Measurements from ENCODE around the gene TIMMDC1. TPM values are rescaled to one million over a fixed set of nuclear protein-coding genes. Genes with fewer than 3 reads are reported as not detected.
A peak's percentile ranks its signal among the peaks of the same experiment; 100 is the strongest.

The TIMMDC1 gene, protein sequence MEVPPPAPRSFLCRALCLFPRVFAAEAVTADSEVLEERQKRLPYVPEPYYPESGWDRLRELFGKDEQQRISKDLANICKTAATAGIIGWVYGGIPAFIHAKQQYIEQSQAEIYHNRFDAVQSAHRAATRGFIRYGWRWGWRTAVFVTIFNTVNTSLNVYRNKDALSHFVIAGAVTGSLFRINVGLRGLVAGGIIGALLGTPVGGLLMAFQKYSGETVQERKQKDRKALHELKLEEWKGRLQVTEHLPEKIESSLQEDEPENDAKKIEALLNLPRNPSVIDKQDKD
- 100 to 1,000 TPM in 2 of 4 donors, 10 to 100 TPM in 2; 41.2 to 137 (median 101) TPM for total RNA-seq

DNA sequence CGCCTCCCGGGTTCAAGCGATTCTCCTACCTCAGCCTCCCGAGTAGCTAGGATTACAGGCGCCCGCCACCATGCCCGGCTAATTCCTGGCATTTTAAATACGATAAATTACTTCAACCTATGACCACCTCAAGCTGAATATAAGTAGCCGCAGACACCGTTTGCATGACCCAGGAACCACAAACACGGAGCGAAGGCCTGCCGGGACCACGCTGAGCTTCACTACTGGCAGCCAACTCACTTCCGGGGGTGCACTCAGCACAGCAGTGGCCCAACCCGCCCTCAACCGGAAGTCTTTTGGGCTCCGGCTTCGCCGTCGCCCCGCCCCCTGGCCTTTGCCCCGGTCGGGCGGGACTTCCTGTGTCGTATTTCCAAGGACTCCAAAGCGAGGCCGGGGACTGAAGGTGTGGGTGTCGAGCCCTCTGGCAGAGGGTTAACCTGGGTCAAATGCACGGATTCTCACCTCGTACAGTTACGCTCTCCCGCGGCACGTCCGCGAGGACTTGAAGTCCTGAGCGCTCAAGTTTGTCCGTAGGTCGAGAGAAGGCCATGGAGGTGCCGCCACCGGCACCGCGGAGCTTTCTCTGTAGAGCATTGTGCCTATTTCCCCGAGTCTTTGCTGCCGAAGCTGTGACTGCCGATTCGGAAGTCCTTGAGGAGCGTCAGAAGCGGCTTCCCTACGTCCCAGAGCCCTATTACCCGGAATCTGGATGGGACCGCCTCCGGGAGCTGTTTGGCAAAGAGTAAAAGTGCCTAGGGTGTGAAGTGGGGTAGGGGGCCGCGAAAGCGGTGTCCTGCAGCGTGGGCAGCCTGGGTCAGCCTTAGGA is at the start of gene TIMMDC1:
TSS of gene TIMMDC1 (plus strand) at position 362 of the 826 bp plus-strand sequence. CDS start at position 549, 187 bp downstream.
- peak; percentile 72 to 86 for TF ChIP-seq POLR2A (IDR thresholded peaks at IDR 0.05)
- TF ChIP-seq, protein P1, sequence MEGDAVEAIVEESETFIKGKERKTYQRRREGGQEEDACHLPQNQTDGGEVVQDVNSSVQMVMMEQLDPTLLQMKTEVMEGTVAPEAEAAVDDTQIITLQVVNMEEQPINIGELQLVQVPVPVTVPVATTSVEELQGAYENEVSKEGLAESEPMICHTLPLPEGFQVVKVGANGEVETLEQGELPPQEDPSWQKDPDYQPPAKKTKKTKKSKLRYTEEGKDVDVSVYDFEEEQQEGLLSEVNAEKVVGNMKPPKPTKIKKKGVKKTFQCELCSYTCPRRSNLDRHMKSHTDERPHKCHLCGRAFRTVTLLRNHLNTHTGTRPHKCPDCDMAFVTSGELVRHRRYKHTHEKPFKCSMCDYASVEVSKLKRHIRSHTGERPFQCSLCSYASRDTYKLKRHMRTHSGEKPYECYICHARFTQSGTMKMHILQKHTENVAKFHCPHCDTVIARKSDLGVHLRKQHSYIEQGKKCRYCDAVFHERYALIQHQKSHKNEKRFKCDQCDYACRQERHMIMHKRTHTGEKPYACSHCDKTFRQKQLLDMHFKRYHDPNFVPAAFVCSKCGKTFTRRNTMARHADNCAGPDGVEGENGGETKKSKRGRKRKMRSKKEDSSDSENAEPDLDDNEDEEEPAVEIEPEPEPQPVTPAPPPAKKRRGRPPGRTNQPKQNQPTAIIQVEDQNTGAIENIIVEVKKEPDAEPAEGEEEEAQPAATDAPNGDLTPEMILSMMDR (IDR thresholded peaks at IDR 0.05 in 4 of 5, conservative IDR thresholded peaks at IDR 0.05 in 1 of 5): no peak
- Histone ChIP-seq H3K9me3 (no peaks in the 10 kb centered on the region), H3K36me3 (peaks cover 0 to 17% of the 10 kb centered on the region in 2 donors), H3K4me1 (peaks cover 29 to 33% of the 10 kb centered on the region in 2 donors), H3K27me3 (no peaks in the 10 kb centered on the region), H3K27ac (peak within 1 kb of the TSS; percentile 91 to 98 (median 94)), H3K4me3 (peak within 1 kb of the TSS; percentile 71 to 93 (median 90))
- intact Hi-C loops (cut with DNase I; ENCODE audit: low total_unique reads) (loop anchor here (1.0 to 10.0 kb wide), 4 partner anchors 35 to 254 kb away; partner anchors contain the start of genes ADPRH, B4GALT4, COX17 and TMEM39A), in situ Hi-C loops (cut with MboI; ENCODE audit: low sequenced_read_pairs in 4 of 4) (no loop called here)
- ATAC-seq (peak; percentile 96 to 98), DNase-seq (peak; percentile 96 to 98)

DNA sequence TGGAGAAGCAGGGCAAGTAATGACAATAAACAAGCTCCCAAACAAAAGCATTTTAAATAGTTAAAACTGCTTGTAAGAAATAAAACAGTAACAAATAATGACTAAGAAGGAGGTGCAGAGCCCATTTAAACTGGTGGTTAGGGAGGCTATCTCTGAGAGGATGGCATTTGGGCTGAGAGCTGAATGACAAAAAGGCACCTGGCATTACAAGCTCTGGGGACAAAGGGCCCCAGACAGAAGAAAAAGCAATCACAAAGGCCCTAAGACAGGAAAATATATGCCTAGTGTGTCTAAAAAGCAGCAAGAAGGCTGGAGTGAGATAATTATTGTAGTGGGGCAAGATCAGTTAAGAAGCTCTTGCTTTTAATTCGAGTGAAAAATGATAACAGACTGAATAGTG is 44.5 kb upstream of the TIMMDC1 start:
- no peak for TF ChIP-seq POLR2A (IDR thresholded peaks at IDR 0.05)
- TF ChIP-seq, protein P1 (IDR thresholded peaks at IDR 0.05 in 4 of 5, conservative IDR thresholded peaks at IDR 0.05 in 1 of 5): no peak
- ATAC-seq (no peak), DNase-seq (no peak)
- H3K36me3 ChIP-seq: peaks cover 0 to 67% of the 10 kb centered on the region in 2 donors
- no peaks in the 10 kb centered on the region for H3K9me3 ChIP-seq
- H3K4me1 ChIP-seq: no peaks in the 10 kb centered on the region
- H3K27me3 ChIP-seq: no peaks in the 10 kb centered on the region
- no peak overlapping the region for H3K4me3 ChIP-seq
- in situ Hi-C loops (cut with MboI; ENCODE audit: low sequenced_read_pairs in 4 of 4) (loop anchor here in 1 of 4 donors (25.0 kb wide), 1 partner anchor 633 kb away; the partner anchor contains the start of gene GSK3B), intact Hi-C loops (cut with DNase I; ENCODE audit: low total_unique reads) (no loop called here)
- H3K27ac ChIP-seq: no peak overlapping the region

DNA sequence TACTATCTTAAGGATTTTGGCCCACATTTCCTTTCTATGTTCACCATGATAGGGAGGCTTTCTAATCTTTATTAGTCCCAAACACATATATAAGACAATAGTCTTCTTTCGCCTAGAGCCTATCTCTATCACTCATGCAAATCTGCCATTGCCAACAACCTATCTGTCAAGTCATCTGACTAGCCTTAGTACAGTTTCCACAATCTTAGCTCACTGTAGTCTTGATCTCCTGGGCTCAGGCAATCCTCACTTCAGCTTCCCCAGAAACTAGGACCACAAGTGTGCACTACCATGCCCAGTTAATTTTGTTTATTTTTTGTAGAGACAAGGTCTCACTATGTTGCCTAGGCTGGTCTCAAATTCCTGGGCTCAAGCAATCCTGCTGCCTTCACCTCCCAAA is 41.9 kb upstream of the TIMMDC1 start:
- H3K4me3 ChIP-seq: no peak overlapping the region
- in situ Hi-C loops (cut with MboI; ENCODE audit: low sequenced_read_pairs in 4 of 4): loop anchor here in 1 of 4 donors (25.0 kb wide), 1 partner anchor 631 kb away; the partner anchor contains the start of gene GSK3B
- no peak for DNase-seq
- peaks cover 0 to 61% of the 10 kb centered on the region in 2 donors for H3K36me3 ChIP-seq
- TF ChIP-seq POLR2A (IDR thresholded peaks at IDR 0.05): no peak
- TF ChIP-seq, protein P1 (IDR thresholded peaks at IDR 0.05 in 4 of 5, conservative IDR thresholded peaks at IDR 0.05 in 1 of 5): no peak
- no peak for ATAC-seq
- H3K27ac ChIP-seq: peak overlapping the region; percentile 11 to 47 (median 34)
- H3K9me3 ChIP-seq: no peaks in the 10 kb centered on the region
- peaks cover 0 to 5% of the 10 kb centered on the region in 2 donors for H3K4me1 ChIP-seq
- intact Hi-C loops (cut with DNase I; ENCODE audit: low total_unique reads): no loop called here
- no peaks in the 10 kb centered on the region for H3K27me3 ChIP-seq

DNA sequence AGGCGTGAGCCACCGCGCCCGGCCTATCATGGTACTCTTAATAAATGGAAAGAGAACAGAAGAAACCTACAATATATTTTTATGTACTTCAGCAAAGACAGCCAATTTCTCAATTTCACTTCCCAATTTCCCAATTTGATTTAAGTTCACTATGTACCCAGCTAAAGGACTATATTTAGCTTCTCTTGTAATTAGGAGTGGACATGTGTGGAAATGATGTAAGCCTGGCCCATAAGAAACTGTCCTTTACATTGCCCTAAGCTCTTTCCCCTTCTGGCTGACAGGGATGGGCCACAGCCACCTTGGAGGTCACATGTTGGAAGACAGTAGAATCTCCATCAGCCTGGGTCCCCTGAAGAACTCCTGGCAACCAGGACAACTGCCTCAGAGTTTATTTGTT is 41.1 kb upstream of the TIMMDC1 start:
- no peaks in the 10 kb centered on the region for H3K27me3 ChIP-seq
- H3K36me3 ChIP-seq: peaks cover 0 to 60% of the 10 kb centered on the region in 2 donors
- in situ Hi-C loops (cut with MboI; ENCODE audit: low sequenced_read_pairs in 4 of 4) (loop anchor here in 1 of 4 donors (25.0 kb wide), 1 partner anchor 630 kb away; the partner anchor contains the start of gene GSK3B), intact Hi-C loops (cut with DNase I; ENCODE audit: low total_unique reads) (no loop called here)
- H3K27ac ChIP-seq: peak overlapping the region; percentile 14 to 47 (median 42)
- DNase-seq (peak in 1 of 2 donors; percentile 19), ATAC-seq (peak; percentile 84 to 94)
- H3K9me3 ChIP-seq: no peaks in the 10 kb centered on the region
- no peak overlapping the region for H3K4me3 ChIP-seq
- peaks cover 7 to 12% of the 10 kb centered on the region in 2 donors for H3K4me1 ChIP-seq
- TF ChIP-seq, protein P1 (IDR thresholded peaks at IDR 0.05 in 4 of 5, conservative IDR thresholded peaks at IDR 0.05 in 1 of 5): no peak
- no peak for TF ChIP-seq POLR2A (IDR thresholded peaks at IDR 0.05)

Measured in gastrocnemius medialis (tissue), 4 donors.